OCI-LY3 (cell line): ENCODE results near the gene MAP2K1.

Source experiments
- H2AFZ ChIP-seq: fragments of 200-600, 300-600 bp; shearing (Covaris generic); 2 replicates; pipeline ENCODE4 v1.6.0; 2014; ENCODE audit warnings: antibody characterized with exemption, low read depth, low read length
- H3K27ac ChIP-seq: fragments of 200-600, 300-600 bp; sonication (generic); 2 replicates; pipeline ENCODE4 v1.5.1; 2014; ENCODE audit warnings: mild to moderate bottlenecking, low read length, moderate library complexity, mixed read lengths
- H3K27me3 ChIP-seq: fragments of 200-600, 300-600 bp; sonication (generic); 2 replicates; pipeline ENCODE4 v1.6.1; 2014; ENCODE audit warnings: low read depth, low read length, mixed read lengths
- H3K36me3 ChIP-seq: fragments of 200-600, 300-600 bp; sonication (generic); replicated peaks from 2 replicates; pipeline ENCODE3; 2014; ENCODE audit warnings: low read depth, low read length, mixed read lengths
- H3K4me1 ChIP-seq: fragments of 300-600, 200-600 bp; sonication (generic); 2 replicates; pipeline ENCODE4 v1.6.1; 2014; ENCODE audit warnings: low read length, mixed read lengths
- H3K4me2 ChIP-seq: fragments of 200-600, 300-600 bp; sonication (generic); 2 replicates; pipeline ENCODE4 v1.6.1; 2014; ENCODE audit warnings: low read length, mixed read lengths
- H3K4me3 ChIP-seq: fragments of 300-600, 200-600 bp; sonication (generic); 2 replicates; pipeline ENCODE4 v1.5.1; 2014; ENCODE audit warnings: antibody characterized with exemption, mild to moderate bottlenecking, low read length, moderate library complexity
- H3K79me2 ChIP-seq: fragments of 300-600, 200-600 bp; shearing (Covaris generic); 2 replicates; pipeline ENCODE4 v1.6.1; 2014; ENCODE audit warnings: mild to moderate bottlenecking, low read length, mixed read lengths
- H3K9ac ChIP-seq: fragments of 300-600, 200-600 bp; shearing (Covaris generic); 2 replicates; pipeline ENCODE4 v1.6.0; 2014; ENCODE audit warnings: mild to moderate bottlenecking, low read length, moderate library complexity
- H3K9me3 ChIP-seq: fragments of 200-600, 300-600 bp; shearing (Covaris generic); 2 replicates; pipeline ENCODE4 v1.6.1; 2014; ENCODE audit warnings: low read length, mixed read lengths; ENCODE audit not compliant: insufficient read depth
- H4K20me1 ChIP-seq: fragments of 200-600, 300-600 bp; sonication (generic); 2 replicates; pipeline ENCODE4 v1.6.1; 2016; ENCODE audit warnings: low read length, mixed read lengths; ENCODE audit not compliant: insufficient read depth
- EZH2phosphoT487 ChIP-seq: fragments of 200-600 bp; shearing (Covaris generic); IDR thresholded peaks from 2 replicates; pipeline ENCODE4 v1.6.1; 2018; ENCODE audit warnings: antibody characterized with exemption, mixed run types, low read depth
- TF ChIP-seq, protein P1 (sequence below): fragments of 200-600, 300-600 bp; sonication (generic); IDR thresholded peaks from 2 replicates; pipeline ENCODE4 v1.5.1; 2014; ENCODE audit warnings: antibody characterized with exemption, low read length, low read depth

The MAP2K1 gene

GRCh38 chr15:66402761-66403284 is 16.1 kb downstream of the MAP2K1 start:
- Histone ChIP-seq H3K27me3 (no peaks in the 10 kb centered on the region), H3K79me2 (peaks cover 97% of the 10 kb centered on the region), H3K27ac (no peak overlapping the region), H3K9me3 (no peaks in the 10 kb centered on the region), H3K4me1 (peaks cover 21% of the 10 kb centered on the region), H2AFZ (no peak overlapping the region), H3K9ac (no peak overlapping the region), H4K20me1 (peaks cover 99% of the 10 kb centered on the region), H3K36me3 (peaks cover 8% of the 10 kb centered on the region), H3K4me3 (no peak overlapping the region), H3K4me2 (no peak overlapping the region)
- TF ChIP-seq EZH2phosphoT487, result no peak
- TF ChIP-seq, protein P1, sequence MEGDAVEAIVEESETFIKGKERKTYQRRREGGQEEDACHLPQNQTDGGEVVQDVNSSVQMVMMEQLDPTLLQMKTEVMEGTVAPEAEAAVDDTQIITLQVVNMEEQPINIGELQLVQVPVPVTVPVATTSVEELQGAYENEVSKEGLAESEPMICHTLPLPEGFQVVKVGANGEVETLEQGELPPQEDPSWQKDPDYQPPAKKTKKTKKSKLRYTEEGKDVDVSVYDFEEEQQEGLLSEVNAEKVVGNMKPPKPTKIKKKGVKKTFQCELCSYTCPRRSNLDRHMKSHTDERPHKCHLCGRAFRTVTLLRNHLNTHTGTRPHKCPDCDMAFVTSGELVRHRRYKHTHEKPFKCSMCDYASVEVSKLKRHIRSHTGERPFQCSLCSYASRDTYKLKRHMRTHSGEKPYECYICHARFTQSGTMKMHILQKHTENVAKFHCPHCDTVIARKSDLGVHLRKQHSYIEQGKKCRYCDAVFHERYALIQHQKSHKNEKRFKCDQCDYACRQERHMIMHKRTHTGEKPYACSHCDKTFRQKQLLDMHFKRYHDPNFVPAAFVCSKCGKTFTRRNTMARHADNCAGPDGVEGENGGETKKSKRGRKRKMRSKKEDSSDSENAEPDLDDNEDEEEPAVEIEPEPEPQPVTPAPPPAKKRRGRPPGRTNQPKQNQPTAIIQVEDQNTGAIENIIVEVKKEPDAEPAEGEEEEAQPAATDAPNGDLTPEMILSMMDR, result no peak

GRCh38 chr15:66403323-66403722 is 16.6 kb downstream of the MAP2K1 start:
- Histone ChIP-seq H4K20me1 (peaks cover 99% of the 10 kb centered on the region), H3K36me3 (peaks cover 8% of the 10 kb centered on the region), H3K4me3 (no peak overlapping the region), H3K4me2 (no peak overlapping the region), H2AFZ (no peak overlapping the region), H3K27me3 (no peaks in the 10 kb centered on the region), H3K27ac (no peak overlapping the region), H3K9me3 (no peaks in the 10 kb centered on the region), H3K4me1 (peaks cover 21% of the 10 kb centered on the region), H3K9ac (no peak overlapping the region), H3K79me2 (peaks cover 97% of the 10 kb centered on the region)
- TF ChIP-seq EZH2phosphoT487, result no peak
- TF ChIP-seq, protein P1, result no peak

GRCh38 chr15:66404122-66404521 is 17.4 kb downstream of the MAP2K1 start:
- Histone ChIP-seq H3K27ac (no peak overlapping the region), H3K4me2 (no peak overlapping the region), H3K4me3 (no peak overlapping the region), H3K27me3 (no peaks in the 10 kb centered on the region), H2AFZ (no peak overlapping the region), H3K9me3 (no peaks in the 10 kb centered on the region), H3K36me3 (peaks cover 7% of the 10 kb centered on the region), H4K20me1 (peaks cover 99% of the 10 kb centered on the region), H3K79me2 (peaks cover 98% of the 10 kb centered on the region), H3K9ac (no peak overlapping the region), H3K4me1 (peaks cover 21% of the 10 kb centered on the region)
- TF ChIP-seq, protein P1, result no peak
- TF ChIP-seq EZH2phosphoT487, result no peak

DNA sequence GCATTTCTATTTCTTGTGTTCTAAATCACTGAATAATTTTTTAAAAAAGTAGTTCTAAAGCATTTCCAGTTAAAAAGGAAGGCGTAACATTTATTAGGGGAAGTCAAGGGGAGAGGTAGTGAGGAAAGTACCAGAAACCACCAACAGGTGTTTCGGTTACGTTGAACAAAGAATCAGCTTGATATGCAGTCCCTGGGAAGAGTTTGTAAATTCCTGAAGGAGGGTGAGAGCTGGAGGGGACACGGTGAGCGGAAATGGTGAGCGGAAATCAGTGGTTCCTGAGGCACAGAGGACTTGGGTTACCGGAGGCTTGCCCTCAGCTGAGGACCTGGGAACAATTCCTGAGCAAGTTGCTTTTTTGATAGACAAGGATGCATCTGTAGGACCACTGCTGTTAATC is 17.8 kb downstream of the MAP2K1 start:
- Histone ChIP-seq H3K27ac (no peak overlapping the region), H3K79me2 (peaks cover 98% of the 10 kb centered on the region), H3K9me3 (no peaks in the 10 kb centered on the region), H3K4me2 (no peak overlapping the region), H2AFZ (no peak overlapping the region), H3K9ac (no peak overlapping the region), H3K4me1 (peaks cover 21% of the 10 kb centered on the region), H3K36me3 (peaks cover 7% of the 10 kb centered on the region), H3K4me3 (no peak overlapping the region), H3K27me3 (no peaks in the 10 kb centered on the region), H4K20me1 (peaks cover 99% of the 10 kb centered on the region)
- TF ChIP-seq, protein P1, result no peak
